HepG2 (cell line): Measurements from ENCODE around the gene ZNF333. TPM values are rescaled to one million over a fixed set of nuclear protein-coding genes. Genes with fewer than 3 reads are reported as not detected.

ENCODE experiments used
- ATAC-seq: fragments of 200-7000 bp; cut with Tn5 transposase; 3 replicates; pipeline ENCODE4 v1.9.1; 2020; ENCODE audit warnings: mild to moderate bottlenecking, moderate library complexity
- BruUV-seq: library from RNA; stranded (reverse); fragments of 400-500 nt; replicated peaks from 2 replicates; lab custom pipeline; 2021; lab: Mats Ljungman, UMichigan
- CTCF ChIA-PET: fragments of 300-600 bp; formaldehyde crosslinking; extraction: SDS; loops from one replicate; lab custom pipeline; 2021; ENCODE audit warnings: low total read pairs, inconsistent platforms, low intra/inter-chr PET ratio; lab: Yijun Ruan, JAX
- POLR2A ChIA-PET: fragments of 350-600 bp; sonication (Branson Sonifier 250); formaldehyde crosslinking; loops from one replicate; lab custom pipeline; 2020; ENCODE audit warnings: antibody characterized with exemption, inconsistent platforms; lab: Yijun Ruan, JAX
- DNase-seq: peaks from one replicate; pipeline ENCODE4 v3.0.0-alpha.2; 2015; ENCODE audit warnings: low spot score
- FAIRE-seq: peaks from 3 replicates; lab custom pipeline; 2011; peaks lifted over from hg19 to GRCh38; lab: Jason Lieb, UNC
- H2AFZ ChIP-seq: one replicate; pipeline ENCODE4 v1.6.1; 2011; ENCODE audit warnings: low read length, inconsistent platforms
- H3K27ac ChIP-seq: fragments of 300-600 bp; 3 replicates; pipeline ENCODE4 v1.8.0; 2011; ENCODE audit warnings: mixed run types, mild to moderate bottlenecking, mixed read lengths, low read length, inconsistent platforms; ENCODE audit not compliant: insufficient read depth; ENCODE audit errors: extremely low read length
- H3K27me3 ChIP-seq, 2 experiments: fragments of 200-600 bp in 1 of 2; 2 replicates in 1 of 2; 3 replicates in 1 of 2; pipeline versions ENCODE4 v1.6.0 to v1.8.0; 2011; ENCODE audit warnings: low read length in 2 of 2, mild to moderate bottlenecking in 2 of 2, moderate library complexity in 2 of 2, inconsistent platforms in 1 of 2; ENCODE audit not compliant: insufficient read depth in 2 of 2, control insufficient read depth in 1 of 2
- H3K36me3 ChIP-seq, 2 experiments: fragments of 200-600 bp in 1 of 2; replicated peaks in 1 of 2; 2 replicates in 1 of 2; 3 replicates in 1 of 2; pipeline versions ENCODE4 v1.5.1 to v1.8.0; 2011; ENCODE audit warnings: low read length in 2 of 2, inconsistent platforms in 1 of 2; ENCODE audit not compliant: insufficient read depth in 2 of 2, control insufficient read depth in 1 of 2
- H3K4me1 ChIP-seq: 2 replicates; pipeline ENCODE4 v1.5.1; 2012; ENCODE audit warnings: low read length, inconsistent platforms; ENCODE audit not compliant: insufficient read depth
- H3K4me2 ChIP-seq: 2 replicates; pipeline ENCODE4 v1.6.0; 2011; ENCODE audit warnings: low read depth, low read length, inconsistent platforms
- H3K4me3 ChIP-seq, 3 experiments: fragments of 200-600 bp in 1 of 3; sonication (generic), shearing (Covaris generic) in 1 of 3; replicated peaks in 1 of 3; 2 replicates each; pipeline ENCODE4 v1.5.1; 2011 to 2016; ENCODE audit warnings: low read length in 3 of 3, inconsistent platforms in 2 of 3, low read depth in 2 of 3, mild to moderate bottlenecking in 2 of 3, control low read depth in 1 of 3, mixed read lengths in 1 of 3; ENCODE audit not compliant: insufficient read depth in 1 of 3
- H3K79me2 ChIP-seq: one replicate; pipeline ENCODE4 v1.6.1; 2011; ENCODE audit warnings: low read length, inconsistent platforms; ENCODE audit not compliant: insufficient read depth
- H3K9ac ChIP-seq: 2 replicates; pipeline ENCODE4 v1.6.0; 2011; ENCODE audit warnings: mild to moderate bottlenecking, low read depth, low read length, inconsistent platforms; ENCODE audit not compliant: insufficient read depth
- H3K9me3 ChIP-seq: 2 replicates; pipeline ENCODE4 v1.5.1; 2012; ENCODE audit warnings: mild to moderate bottlenecking, low read length
- H4K20me1 ChIP-seq: 2 replicates; pipeline ENCODE4 v1.6.0; 2011; ENCODE audit warnings: inconsistent platforms, mild to moderate bottlenecking, low read length, moderate library complexity; ENCODE audit not compliant: insufficient read depth
- BRCA1 ChIP-seq: sonication (generic); formaldehyde crosslinking; IDR thresholded peaks from 2 replicates; pipeline ENCODE4 v1.4.0; 2020; ENCODE audit warnings: missing genetic modification reagents
- KLF13 ChIP-seq: sonication (generic); formaldehyde crosslinking; IDR thresholded peaks from 2 replicates; pipeline ENCODE4 v1.4.0; 2020; ENCODE audit warnings: mild to moderate bottlenecking, missing genetic modification reagents
- MYNN ChIP-seq: sonication (generic); formaldehyde crosslinking; IDR thresholded peaks from 2 replicates; pipeline ENCODE4 v1.4.0; 2020; ENCODE audit warnings: mild to moderate bottlenecking, low read depth, missing genetic modification reagents
- ZNF138 ChIP-seq: sonication (generic); formaldehyde crosslinking; IDR thresholded peaks from 2 replicates; pipeline ENCODE4 v1.5.0; 2020; ENCODE audit warnings: mild to moderate bottlenecking, low read depth, missing genetic modification reagents
- ZNF17 ChIP-seq: sonication (generic); formaldehyde crosslinking; IDR thresholded peaks from 2 replicates; pipeline ENCODE4 v1.5.0; 2020; ENCODE audit warnings: mild to moderate bottlenecking, missing genetic modification reagents
- ZSCAN9 ChIP-seq: IDR thresholded peaks from 2 replicates; pipeline ENCODE4 v1.6.1; 2016; ENCODE audit warnings: borderline replicate concordance
- WGBS: methylation state at CpG from one replicate; pipeline ENCODE4 v1.1.6; 2017; ENCODE audit warnings: low lambda C conversion rate; 5-methylcytosine and 5-hydroxymethylcytosine counted together
- in situ Hi-C: cut with HindIII; loops from 2 replicates; pipeline ENCODE4 v1.10.0; 2017; ENCODE audit warnings: low pct_unique_long_range_greater_than_20kb; ENCODE audit not compliant: extremely low pct_ligation_motif_present
- intact Hi-C: fragments of 100-400 bp; cut with micrococcal nuclease; formaldehyde crosslinking; loops from one replicate; pipeline ENCODE4 v1.10.0; 2022; ENCODE audit not compliant: unreplicated experiment
- polyA plus RNA-seq, 8 experiments: library from polyadenylated mRNA; depleted of rRNA in 3 of 8; stranded (reverse) in 7 of 8; unstranded in 1 of 8; fragments of >200 nt; fragmentation: Illumina TruSeq in 4 of 8; extraction: Trizol in 4 of 8; gene quantifications; 2 replicates each; pipeline versions ENCODE4 v1.2.1 to v1.2.3, GENCODE V29; 2011 to 2016; ENCODE audit warnings: low read depth in 4 of 8, missing spikeins in 1 of 8, mixed read lengths in 1 of 8; ENCODE audit not compliant: insufficient read depth in 1 of 8
- total RNA-seq, 5 experiments: library from RNA; depleted of rRNA; stranded (reverse); fragments of >200 nt; fragmentation: Illumina TruSeq; extraction: Trizol; gene quantifications; 2 replicates each; pipeline ENCODE4 v1.2.3, GENCODE V29; 2016; ENCODE audit warnings: low read depth in 1 of 5
- TF ChIP-seq, protein P1 (sequence below): sonication (generic); formaldehyde crosslinking; IDR thresholded peaks from 2 replicates; pipeline ENCODE4 v1.8.0; 2023; ENCODE audit warnings: mild to moderate bottlenecking, missing genetic modification reagents
- TF ChIP-seq, protein P2 (sequence below): fragments of 450-650 bp; IDR thresholded peaks from 2 replicates; pipeline ENCODE4 v1.6.1; 2016

The ZNF333 gene
- total and polyA plus RNA-seq, 2 of the 13 experiments (the other 11 are each of a cell fraction or from before 2014, with no cell fraction given) = 3.4 to 6.4 TPM

DNA sequence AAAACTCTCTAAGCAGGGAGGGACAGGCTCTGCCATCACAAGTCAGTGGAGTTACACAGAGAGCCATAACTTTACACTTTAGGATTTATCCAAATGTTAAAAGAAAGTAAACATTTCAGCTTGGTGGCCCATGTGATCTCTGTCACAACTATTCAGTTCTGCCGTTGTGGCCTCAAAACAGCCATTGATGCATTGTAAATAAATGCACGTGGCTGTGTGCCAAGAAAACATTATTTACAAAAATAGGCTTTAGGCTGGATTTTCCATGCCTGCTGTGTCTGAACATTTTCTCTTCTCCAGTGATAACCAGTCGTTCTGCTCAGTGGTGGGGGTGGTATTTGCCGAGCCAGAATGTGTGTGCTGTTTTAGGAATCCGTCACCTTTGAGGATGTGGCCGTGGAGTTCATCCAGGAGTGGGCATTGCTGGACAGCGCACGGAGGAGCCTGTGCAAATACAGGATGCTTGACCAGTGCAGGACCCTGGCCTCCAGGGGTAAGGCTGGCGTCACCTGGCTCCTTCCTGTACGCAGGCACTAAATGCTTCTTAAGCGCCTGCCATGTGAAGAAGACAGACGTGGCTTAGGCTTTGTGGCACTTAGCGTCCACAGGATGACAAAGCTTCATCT is 4.9 kb downstream of the ZNF333 start:
- ChIA-PET CTCF (no interaction called here), POLR2A (no interaction called here)
- BruUV-seq = no TSS peak
- Histone ChIP-seq H3K4me2 (no peak overlapping the region), H3K27ac (no peak overlapping the region), H3K4me1 (peaks cover 9% of the 10 kb centered on the region), H3K36me3 (peaks cover 3 to 30% of the 10 kb centered on the region in 2 experiments; a peak in 4 of 5 replicates), H3K27me3 (no peaks in the 10 kb centered on the region), H3K9me3 (no peaks in the 10 kb centered on the region), H2AFZ (no peak overlapping the region), H4K20me1 (no peaks in the 10 kb centered on the region), H3K9ac (no peak overlapping the region), H3K79me2 (no peaks in the 10 kb centered on the region), H3K4me3 (no peak overlapping the region)
- WGBS = 89% methylated on average over 11 of the region's 13 CpGs
- ATAC-seq (no peak), FAIRE-seq (no peak), DNase-seq (no peak)
- intact Hi-C loops = no loop called here
- no peak for TF ChIP-seq MYNN (CRISPR knock-in tag)
- no peak for TF ChIP-seq ZNF17 (CRISPR knock-in tag)
- TF ChIP-seq, protein P1, sequence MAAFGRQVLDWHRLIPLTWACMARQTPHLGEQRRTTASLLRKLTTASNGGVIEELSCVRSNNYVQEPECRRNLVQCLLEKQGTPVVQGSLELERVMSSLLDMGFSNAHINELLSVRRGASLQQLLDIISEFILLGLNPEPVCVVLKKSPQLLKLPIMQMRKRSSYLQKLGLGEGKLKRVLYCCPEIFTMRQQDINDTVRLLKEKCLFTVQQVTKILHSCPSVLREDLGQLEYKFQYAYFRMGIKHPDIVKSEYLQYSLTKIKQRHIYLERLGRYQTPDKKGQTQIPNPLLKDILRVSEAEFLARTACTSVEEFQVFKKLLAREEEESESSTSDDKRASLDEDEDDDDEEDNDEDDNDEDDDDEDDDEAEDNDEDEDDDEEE = no peak
- TF ChIP-seq ZSCAN9 (CRISPR knock-in tag) = no peak
- TF ChIP-seq BRCA1 = no peak
- TF ChIP-seq KLF13 (CRISPR knock-in tag) = no peak
- no peak for TF ChIP-seq ZNF138
- TF ChIP-seq, protein P2, sequence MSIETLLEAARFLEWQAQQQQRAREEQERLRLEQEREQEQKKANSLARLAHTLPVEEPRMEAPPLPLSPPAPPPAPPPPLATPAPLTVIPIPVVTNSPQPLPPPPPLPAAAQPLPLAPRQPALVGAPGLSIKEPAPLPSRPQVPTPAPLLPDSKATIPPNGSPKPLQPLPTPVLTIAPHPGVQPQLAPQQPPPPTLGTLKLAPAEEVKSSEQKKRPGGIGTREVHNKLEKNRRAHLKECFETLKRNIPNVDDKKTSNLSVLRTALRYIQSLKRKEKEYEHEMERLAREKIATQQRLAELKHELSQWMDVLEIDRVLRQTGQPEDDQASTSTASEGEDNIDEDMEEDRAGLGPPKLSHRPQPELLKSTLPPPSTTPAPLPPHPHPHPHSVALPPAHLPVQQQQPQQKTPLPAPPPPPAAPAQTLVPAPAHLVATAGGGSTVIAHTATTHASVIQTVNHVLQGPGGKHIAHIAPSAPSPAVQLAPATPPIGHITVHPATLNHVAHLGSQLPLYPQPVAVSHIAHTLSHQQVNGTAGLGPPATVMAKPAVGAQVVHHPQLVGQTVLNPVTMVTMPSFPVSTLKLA = no peak
- in situ Hi-C loops = no loop called here
